ENCODE results near the gene VPS11. TPM values are rescaled to one million over a fixed set of nuclear protein-coding genes. Genes with fewer than 3 reads are reported as not detected.

VPS11 gene
- total RNA-seq, 1 donor from 2014 or later = 23.4 TPM

DNA sequence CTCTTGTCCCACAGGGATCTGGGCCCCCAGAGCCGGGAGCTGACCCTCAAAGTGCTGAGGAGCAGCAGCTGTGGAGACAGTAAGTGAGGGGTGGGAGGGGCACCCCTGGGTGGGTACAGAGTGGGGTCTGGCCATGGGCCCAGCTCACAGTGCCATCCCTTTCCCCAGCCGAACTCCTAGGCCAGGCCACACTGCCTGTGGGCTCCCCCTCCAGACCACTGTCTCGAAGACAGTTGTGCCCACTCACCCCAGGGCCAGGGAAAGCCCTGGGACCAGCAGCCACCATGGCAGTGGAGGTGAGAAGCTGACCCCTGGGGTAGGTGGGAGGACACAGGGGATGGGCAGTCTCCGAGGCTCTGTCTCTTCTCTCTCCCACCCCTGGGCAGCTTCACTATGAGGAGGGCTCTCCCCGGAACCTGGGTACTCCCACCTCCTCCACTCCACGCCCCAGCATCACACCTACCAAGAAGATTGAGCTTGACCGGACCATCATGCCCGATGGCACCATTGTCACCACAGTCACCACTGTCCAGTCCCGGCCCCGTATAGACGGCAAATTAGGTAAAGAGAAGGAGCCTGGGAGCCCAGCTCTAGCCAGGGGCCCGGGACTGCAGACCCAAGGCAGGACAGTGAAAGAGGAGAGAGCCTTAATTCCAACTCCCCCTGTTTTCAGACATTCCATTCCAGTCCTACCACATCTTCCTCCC is 44.8 kb downstream of the VPS11 start:
- intact Hi-C loops (cut with DNase I) = no loop called here
- no peak for DNase-seq (ENCODE audit: low spot score in 2 of 2)
- H3K4me3 ChIP-seq = no peak overlapping the region
- no peak overlapping the region for H3K27ac ChIP-seq
- peaks cover 38 to 50% of the 10 kb centered on the region in 2 donors for H3K36me3 ChIP-seq
- TF ChIP-seq, protein P1, sequence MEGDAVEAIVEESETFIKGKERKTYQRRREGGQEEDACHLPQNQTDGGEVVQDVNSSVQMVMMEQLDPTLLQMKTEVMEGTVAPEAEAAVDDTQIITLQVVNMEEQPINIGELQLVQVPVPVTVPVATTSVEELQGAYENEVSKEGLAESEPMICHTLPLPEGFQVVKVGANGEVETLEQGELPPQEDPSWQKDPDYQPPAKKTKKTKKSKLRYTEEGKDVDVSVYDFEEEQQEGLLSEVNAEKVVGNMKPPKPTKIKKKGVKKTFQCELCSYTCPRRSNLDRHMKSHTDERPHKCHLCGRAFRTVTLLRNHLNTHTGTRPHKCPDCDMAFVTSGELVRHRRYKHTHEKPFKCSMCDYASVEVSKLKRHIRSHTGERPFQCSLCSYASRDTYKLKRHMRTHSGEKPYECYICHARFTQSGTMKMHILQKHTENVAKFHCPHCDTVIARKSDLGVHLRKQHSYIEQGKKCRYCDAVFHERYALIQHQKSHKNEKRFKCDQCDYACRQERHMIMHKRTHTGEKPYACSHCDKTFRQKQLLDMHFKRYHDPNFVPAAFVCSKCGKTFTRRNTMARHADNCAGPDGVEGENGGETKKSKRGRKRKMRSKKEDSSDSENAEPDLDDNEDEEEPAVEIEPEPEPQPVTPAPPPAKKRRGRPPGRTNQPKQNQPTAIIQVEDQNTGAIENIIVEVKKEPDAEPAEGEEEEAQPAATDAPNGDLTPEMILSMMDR (IDR thresholded peaks at IDR 0.05) = no peak
- H3K9me3 ChIP-seq = no peaks in the 10 kb centered on the region
- peaks cover 0 to 10% of the 10 kb centered on the region in 2 donors for H3K4me1 ChIP-seq
- H3K27me3 ChIP-seq = no peaks in the 10 kb centered on the region

DNA sequence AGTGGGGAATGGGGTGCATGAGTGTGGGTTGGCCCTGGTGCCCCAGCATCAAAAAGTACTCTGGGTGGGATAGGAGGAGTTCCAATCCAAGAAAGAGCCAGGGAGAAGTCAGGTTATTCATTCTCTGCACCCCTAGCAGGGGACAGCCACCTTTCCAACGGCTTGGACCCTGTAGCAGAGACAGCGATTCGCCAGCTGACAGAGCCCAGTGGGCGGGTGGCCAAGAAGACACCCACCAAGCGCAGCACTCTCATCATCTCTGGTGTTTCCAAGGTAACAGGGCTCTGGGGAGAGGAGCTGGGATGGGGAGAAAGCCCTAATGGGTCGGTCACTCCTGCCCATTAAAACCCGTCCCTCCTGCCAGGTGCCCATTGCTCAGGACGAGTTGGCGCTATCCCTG is 46.1 kb downstream of the VPS11 start:
- Histone ChIP-seq H3K9me3 (no peaks in the 10 kb centered on the region), H3K4me3 (no peak overlapping the region), H3K36me3 (peaks cover 38 to 50% of the 10 kb centered on the region in 2 donors), H3K4me1 (peaks cover 0 to 4% of the 10 kb centered on the region in 2 donors), H3K27ac (no peak overlapping the region), H3K27me3 (no peaks in the 10 kb centered on the region)
- TF ChIP-seq, protein P1 (IDR thresholded peaks at IDR 0.05) = no peak
- intact Hi-C loops (cut with DNase I) = no loop called here
- no peak for DNase-seq (ENCODE audit: low spot score in 2 of 2)

- intact Hi-C loops (cut with DNase I) = no loop called here
- H3K27ac ChIP-seq = no peak overlapping the region
- H3K36me3 ChIP-seq = peaks cover 38 to 50% of the 10 kb centered on the region in 2 donors
These were observed 46.7 kb downstream of the VPS11 start for GRCh38 chr11:119114351-119114750.

DNA sequence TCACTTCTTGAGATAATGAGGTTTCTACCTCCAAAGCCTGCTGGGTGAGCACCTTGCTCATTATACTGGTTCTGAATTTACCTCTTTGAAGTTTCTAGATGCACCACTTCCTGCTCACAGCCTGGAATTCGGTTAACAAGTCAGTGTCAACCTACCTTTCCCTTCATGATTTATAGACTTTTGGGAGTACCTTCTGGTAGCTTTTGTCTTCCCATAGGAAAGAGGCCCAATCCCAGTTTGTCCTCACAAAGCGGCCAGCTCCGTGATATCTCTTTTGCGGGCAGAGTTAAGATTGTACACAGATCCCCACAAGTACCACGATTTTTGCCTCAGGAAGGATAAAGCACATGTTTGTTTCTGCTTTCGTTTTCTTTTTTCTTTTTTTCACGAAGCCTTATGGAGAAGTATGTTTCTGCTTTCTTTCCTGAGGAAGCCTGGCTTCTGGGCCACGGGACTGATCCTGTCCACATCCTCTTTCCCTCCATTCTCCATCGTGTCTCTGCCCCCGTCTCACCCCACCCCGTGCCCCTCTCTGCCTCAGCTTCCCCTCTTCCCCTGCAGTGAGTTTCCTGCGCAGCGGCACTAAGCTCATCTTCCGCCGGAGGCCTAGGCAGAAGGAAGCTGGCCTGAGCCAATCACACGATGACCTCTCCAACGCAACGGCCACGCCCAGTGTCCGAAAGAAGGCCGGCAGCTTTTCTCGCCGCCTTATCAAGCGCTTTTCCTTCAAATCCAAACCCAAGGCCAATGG is 48.0 kb downstream of the VPS11 start:
- H3K27me3 ChIP-seq = no peaks in the 10 kb centered on the region
- H3K4me1 ChIP-seq = peaks cover 0 to 3% of the 10 kb centered on the region in 2 donors
- H3K9me3 ChIP-seq = no peaks in the 10 kb centered on the region
- DNase-seq (ENCODE audit: low spot score in 2 of 2) = peak; percentile 31 to 72
- H3K36me3 ChIP-seq = peaks cover 38 to 50% of the 10 kb centered on the region in 2 donors
- TF ChIP-seq, protein P1 (IDR thresholded peaks at IDR 0.05) = no peak
- intact Hi-C loops (cut with DNase I) = no loop called here
- H3K4me3 ChIP-seq = no peak overlapping the region
- peak overlapping the region in 1 of 2 donors; percentile 28 for H3K27ac ChIP-seq

More at GRCh38 chr11:119114351-119114750, 46.7 kb downstream of the VPS11 start:
- no peak overlapping the region for H3K4me3 ChIP-seq
- H3K9me3 ChIP-seq = no peaks in the 10 kb centered on the region
- no peaks in the 10 kb centered on the region for H3K27me3 ChIP-seq
- H3K4me1 ChIP-seq = no peaks in the 10 kb centered on the region
- DNase-seq (ENCODE audit: low spot score in 2 of 2) = no peak
- TF ChIP-seq, protein P1 (IDR thresholded peaks at IDR 0.05) = no peak

DNA sequence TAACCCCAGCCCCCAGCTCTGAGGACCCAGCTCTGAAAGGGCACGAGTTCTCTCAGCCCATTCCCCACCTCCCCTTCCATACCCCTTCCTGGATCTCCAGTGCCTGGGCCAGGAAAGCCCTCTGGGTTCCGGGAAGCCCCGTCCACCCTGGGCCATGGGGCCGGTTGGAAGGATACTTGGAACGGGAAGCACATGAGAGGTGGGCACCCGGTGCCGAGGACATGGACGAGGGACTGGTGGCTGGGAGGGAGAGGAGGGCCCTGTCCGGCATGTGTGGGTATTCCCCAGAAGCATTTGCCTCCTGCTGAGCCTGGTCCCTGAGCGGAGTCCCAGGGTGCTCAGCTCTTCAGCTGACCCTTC is 48.6 kb downstream of the VPS11 start:
- Histone ChIP-seq H3K9me3 (no peaks in the 10 kb centered on the region), H3K27me3 (no peaks in the 10 kb centered on the region), H3K27ac (peak overlapping the region in 1 of 2 donors; percentile 28), H3K36me3 (peaks cover 38 to 44% of the 10 kb centered on the region in 2 donors), H3K4me3 (no peak overlapping the region), H3K4me1 (peaks cover 0 to 5% of the 10 kb centered on the region in 2 donors)
- DNase-seq (ENCODE audit: low spot score in 2 of 2) = no peak
- intact Hi-C loops (cut with DNase I) = no loop called here
- TF ChIP-seq, protein P1 (IDR thresholded peaks at IDR 0.05) = no peak
